Right kidney (tissue), 1 donor: ENCODE measurements around the gene DAB1.

ENCODE experiments used
- DNase-seq: peaks from one replicate; pipeline ENCODE4 v3.0.0-alpha.2; 2016

DAB1 gene

GRCh38 chr1:57162607-57163261 is 261.1 kb downstream of the DAB1 start:
- no peak for DNase-seq

- DNase-seq = no peak
These were observed 263.3 kb downstream of the DAB1 start for GRCh38 chr1:57160594-57160993.

GRCh38 chr1:57158604-57158998 is 265.3 kb downstream of the DAB1 start:
- DNase-seq = no peak

- DNase-seq = no peak
These were observed 265.8 kb downstream of the DAB1 start for GRCh38 chr1:57157818-57158603.

GRCh38 chr1:57156907-57157306 is 267.0 kb downstream of the DAB1 start:
- no peak for DNase-seq

GRCh38 chr1:57146100-57146499 is 277.8 kb downstream of the DAB1 start:
- DNase-seq = no peak

- DNase-seq = no peak
These were observed 280.9 kb downstream of the DAB1 start for GRCh38 chr1:57142999-57143398.

- DNase-seq = no peak
These were observed 281.7 kb downstream of the DAB1 start for GRCh38 chr1:57142169-57142568.

GRCh38 chr1:57138432-57139078 is 285.3 kb downstream of the DAB1 start:
- no peak for DNase-seq

GRCh38 chr1:57137980-57138379 is 285.9 kb downstream of the DAB1 start:
- no peak for DNase-seq

GRCh38 chr1:57134803-57135202 is 289.1 kb downstream of the DAB1 start:
- no peak for DNase-seq

GRCh38 chr1:57133686-57134085 is 290.2 kb downstream of the DAB1 start:
- no peak for DNase-seq

GRCh38 chr1:57132993-57133622 is 290.8 kb downstream of the DAB1 start:
- DNase-seq = no peak

- no peak for DNase-seq
These were observed 292.0 kb downstream of the DAB1 start for GRCh38 chr1:57131701-57132394.

- no peak for DNase-seq
These were observed 292.6 kb downstream of the DAB1 start for GRCh38 chr1:57131257-57131656.

- no peak for DNase-seq
These were observed 294.0 kb downstream of the DAB1 start for GRCh38 chr1:57129865-57130264.

GRCh38 chr1:57127976-57128375 is 295.9 kb downstream of the DAB1 start:
- DNase-seq = no peak

GRCh38 chr1:57124768-57125446 is 299.0 kb downstream of the DAB1 start:
- DNase-seq = no peak

- no peak for DNase-seq
These were observed 299.7 kb downstream of the DAB1 start for GRCh38 chr1:57124170-57124569.

- DNase-seq = no peak
These were observed 301.8 kb downstream of the DAB1 start for GRCh38 chr1:57122031-57122430.

GRCh38 chr1:57118948-57119603 is 304.8 kb downstream of the DAB1 start:
- no peak for DNase-seq
